ENCODE results near the gene WBP1L. TPM values are rescaled to one million over a fixed set of nuclear protein-coding genes. Genes with fewer than 3 reads are reported as not detected.

Gene WBP1L
- 44.9 and 55.6 TPM in 2 replicates for total RNA-seq

GRCh38 chr10:102743588-102744373, at the start of gene WBP1L:
Gene WBP1L, plus strand, starts transcription at chr10:102743948. Its CDS starts 106 bp downstream, at chr10:102744054.

GRCh38 chr10:102713814-102714620, 29.7 kb upstream of the WBP1L start, which contains the start of gene ARL3:
Gene ARL3, minus strand, starts transcription at chr10:102714397. Its CDS starts 122 bp downstream, at chr10:102714275.

GRCh38 chr10:102714621-102715455, 28.9 kb upstream of the WBP1L start, which contains the start of gene SFXN2:
Gene SFXN2, plus strand, starts transcription at chr10:102714636. Its CDS starts 12,001 bp downstream, at chr10:102726637.

GRCh38 chr10:102837230-102837721, 93.5 kb downstream of the WBP1L start, which contains the start of gene CYP17A1:
Gene CYP17A1, minus strand, starts transcription at chr10:102837413. Its CDS starts 52 bp downstream, at chr10:102837361.

Small RNA genes lying within 50 kb of the gene (small RNA-seq; reads per million reads assigned to genes)
- gene RNU6-1231P: not detected

Other genes starting within 250 kb of the WBP1L start
- gene ACTR1A, start 241.2 kb upstream of the WBP1L start, total RNA-seq: 143 and 164 TPM in 2 replicates
- 4.5 and 6.7 TPM in 2 replicates for gene SUFU, start 240.0 kb upstream of the WBP1L start, total RNA-seq
- 114 and 139 TPM in 2 replicates for gene TRIM8, start 99.5 kb upstream of the WBP1L start, total RNA-seq
- gene ARL3, start 29.6 kb upstream of the WBP1L start, total RNA-seq: 5.5 and 6.1 TPM in 2 replicates
- 7.2 and 8.1 TPM in 2 replicates for gene SFXN2, start 29.3 kb upstream of the WBP1L start, total RNA-seq
- not detected in 2 replicates for gene CYP17A1, start 93.5 kb downstream of the WBP1L start, total RNA-seq
- 16.5 and 21.5 TPM in 2 replicates for gene BORCS7, start 110.3 kb downstream of the WBP1L start, total RNA-seq
- 1.1 and 1.8 TPM in 2 replicates for gene AS3MT, start 125.5 kb downstream of the WBP1L start, total RNA-seq
- gene CNNM2, start 174.3 kb downstream of the WBP1L start, total RNA-seq: 2.4 and 3.4 TPM in 2 replicates

Measured in thoracic aorta endothelial cell (primary cell).